ENCODE data around the gene STAT5B.

Gene STAT5B

GRCh38 chr17:42178817-42179216 is 97.4 kb downstream of the STAT5B start:
- DNase-seq = no peak

GRCh38 chr17:42177684-42178083 is 98.5 kb downstream of the STAT5B start:
- DNase-seq = no peak

- no peak for DNase-seq
Observed at GRCh38 chr17:42174126-42174783, 101.9 kb downstream of the STAT5B start.

GRCh38 chr17:42171831-42172230 is 104.4 kb downstream of the STAT5B start:
- no peak for DNase-seq

GRCh38 chr17:42169351-42169750 is 106.8 kb downstream of the STAT5B start:
- DNase-seq = no peak

GRCh38 chr17:42167807-42168206 is 108.4 kb downstream of the STAT5B start:
- no peak for DNase-seq

GRCh38 chr17:42166196-42166763 is 109.9 kb downstream of the STAT5B start:
- no peak for DNase-seq

GRCh38 chr17:42165751-42166150 is 110.4 kb downstream of the STAT5B start:
- DNase-seq = no peak

GRCh38 chr17:42163696-42164407 is 112.3 kb downstream of the STAT5B start:
- DNase-seq = no peak

- no peak for DNase-seq
Observed at GRCh38 chr17:42163113-42163512, 113.1 kb downstream of the STAT5B start.

- no peak for DNase-seq
Observed at GRCh38 chr17:42160531-42160910, 115.7 kb downstream of the STAT5B start.

- DNase-seq = no peak
Observed at GRCh38 chr17:42159796-42160530, 116.2 kb downstream of the STAT5B start.

GRCh38 chr17:42155614-42156045 is 120.6 kb downstream of the STAT5B start:
- DNase-seq = no peak

- DNase-seq = peak; percentile 35
Observed at GRCh38 chr17:42153919-42154742, 122.1 kb downstream of the STAT5B start.
